ENCODE measurements around the gene TTC23L.
"Not testable (repeated sequence)": the region's sequence is repeated elsewhere in the genome, so short reads cannot be mapped to it uniquely, and the experiment has no call there.

TTC23L gene, protein sequence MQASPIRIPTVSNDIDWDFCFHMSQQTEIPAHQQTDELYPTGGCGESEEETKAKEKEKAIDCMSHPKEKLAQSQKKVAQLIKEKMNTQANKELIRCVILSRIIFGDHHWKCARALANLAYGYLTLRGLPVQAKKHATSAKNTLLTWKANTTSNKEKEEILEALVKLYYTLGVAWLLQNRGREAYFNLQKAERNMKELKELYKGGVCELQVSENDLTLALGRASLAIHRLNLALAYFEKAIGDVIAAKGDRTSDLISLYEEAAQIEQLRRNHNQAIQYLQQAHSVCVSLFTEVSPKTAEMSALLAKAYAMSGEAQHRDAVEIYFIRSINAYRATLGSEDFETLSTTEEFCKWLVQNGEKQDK

DNA sequence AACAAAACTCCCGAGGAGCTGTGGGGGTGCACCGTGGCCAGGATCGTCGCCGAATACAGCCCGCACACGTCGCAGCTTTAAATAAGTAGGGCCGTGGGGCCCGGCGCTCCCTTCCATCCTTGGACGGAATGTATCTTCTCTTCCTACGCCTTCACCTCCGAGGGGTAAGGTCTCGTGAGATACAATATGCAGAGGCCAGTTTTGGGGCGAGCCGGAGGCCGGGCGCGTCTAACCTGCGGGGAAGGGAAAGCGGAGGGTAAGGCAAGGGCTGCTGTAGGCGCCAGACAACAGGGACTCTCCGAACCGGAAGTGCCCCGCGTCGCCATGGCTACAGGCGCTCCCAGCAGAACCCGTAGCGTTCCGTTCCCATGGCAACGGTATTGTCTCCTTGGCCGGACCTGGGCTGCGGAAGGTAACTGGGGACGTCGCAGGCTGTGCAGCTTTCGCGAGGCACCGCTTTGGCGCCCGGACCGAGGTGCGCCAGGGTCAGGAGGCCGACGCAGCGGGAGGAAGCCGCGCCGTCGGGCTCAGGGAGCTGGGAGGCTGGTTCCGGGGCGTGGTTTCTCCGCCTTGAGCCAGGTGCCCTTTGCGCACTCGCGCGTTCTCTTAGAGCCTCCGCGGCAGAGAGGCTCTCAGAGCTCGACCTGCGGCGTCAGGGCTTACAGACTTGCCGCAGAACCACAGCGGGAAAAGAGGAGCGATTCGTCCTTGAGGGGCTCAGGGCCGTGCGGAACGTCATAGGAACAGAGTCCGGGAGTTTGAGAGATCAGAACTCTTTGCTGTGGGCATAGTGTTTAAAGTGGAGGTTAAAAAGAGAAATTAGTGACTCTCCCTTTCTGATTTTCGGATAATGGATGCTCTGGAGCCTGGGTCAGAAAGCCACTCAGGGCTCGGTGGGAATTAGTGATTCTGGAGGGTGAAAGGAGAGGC lies at the start of gene TTC23L:
Gene TTC23L, plus strand, starts transcription at position 380 of the 930 bp plus-strand sequence. CDS start 1,508 bp downstream, outside the sequence.
- peak; percentile 39 to 93 (median 80) for DNase-seq

GRCh38 chr5:34789639-34790038 lies 49.3 kb upstream of the TTC23L start:
- DNase-seq, result no peak

- peak in 1 of 56 donors; percentile 9 for DNase-seq
Observed at GRCh38 chr5:34790069-34790468, 48.9 kb upstream of the TTC23L start.

GRCh38 chr5:34791761-34792244 lies 47.2 kb upstream of the TTC23L start:
- DNase-seq, result no peak

DNA sequence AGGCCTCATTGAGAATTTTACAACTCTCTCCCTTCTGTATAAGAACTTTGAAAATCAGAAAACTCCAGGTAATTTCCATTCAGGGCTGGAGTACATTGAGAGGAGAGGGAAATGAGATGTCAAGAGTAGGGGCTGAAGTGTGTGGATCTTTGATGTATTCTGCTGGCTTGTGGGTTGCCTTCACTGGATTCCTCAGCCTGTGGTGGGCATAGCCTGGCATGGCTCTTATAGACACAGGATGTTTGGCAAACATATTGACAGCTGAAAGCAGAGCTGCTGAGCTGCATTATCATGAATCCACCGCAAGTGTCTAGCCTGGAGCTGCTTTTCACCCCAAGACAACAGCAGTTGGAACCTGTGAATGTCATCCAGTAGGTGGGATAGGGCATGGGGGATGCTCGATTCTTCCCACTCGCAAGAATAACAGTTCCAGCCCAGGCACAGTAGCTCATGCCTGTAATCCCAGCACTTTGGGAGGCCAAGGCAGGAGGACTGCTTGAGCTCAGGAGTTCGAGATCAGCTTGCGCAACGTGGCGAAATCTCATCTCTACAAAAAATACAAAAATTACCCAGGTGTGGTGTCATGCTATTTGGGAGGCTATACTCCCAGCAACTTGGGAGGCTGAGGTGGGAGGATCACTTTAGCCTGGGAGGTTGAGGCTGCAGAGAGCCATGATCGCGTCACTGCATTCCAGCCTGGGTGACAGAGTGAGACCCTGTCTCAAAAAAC lies 36.0 kb upstream of the TTC23L start:
- no peak for DNase-seq

DNA sequence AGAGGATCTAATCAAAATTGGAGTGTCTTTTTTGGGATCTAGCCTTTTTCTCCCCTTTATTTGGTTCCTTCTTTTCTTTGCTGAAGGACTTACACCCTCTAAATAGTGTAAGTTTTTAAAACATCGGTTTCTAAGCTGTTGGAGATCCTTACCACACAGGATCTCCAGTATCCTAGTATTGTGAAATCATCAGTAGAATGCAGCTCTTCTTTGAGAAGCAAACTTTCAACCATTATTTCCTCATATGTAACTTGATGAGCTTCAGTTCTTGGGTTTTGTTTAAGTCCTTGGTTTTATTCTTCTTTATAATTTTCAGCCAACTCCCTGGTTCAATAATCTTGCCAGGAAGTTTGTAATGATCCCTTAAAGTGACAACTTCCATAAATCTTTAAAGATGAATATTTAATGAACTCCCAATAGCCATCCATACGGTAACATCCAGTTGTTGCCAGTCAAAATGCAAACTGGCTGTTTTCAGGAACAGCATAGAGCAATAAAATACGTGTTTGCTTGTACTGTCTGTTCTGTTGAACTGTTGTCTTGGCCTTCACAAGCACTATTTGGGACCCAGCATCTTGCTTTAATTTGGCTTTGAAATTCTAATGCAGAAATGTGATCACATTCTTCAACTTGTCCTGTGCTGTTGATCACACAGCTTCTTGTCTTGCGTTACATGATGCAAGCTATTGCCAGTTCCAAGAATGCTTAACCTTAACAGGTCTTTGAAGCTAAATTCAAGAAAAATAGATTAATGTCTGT lies 34.8 kb upstream of the TTC23L start:
- no peak for DNase-seq

- DNase-seq, result no peak
Observed at GRCh38 chr5:34804913-34805312, 34.1 kb upstream of the TTC23L start.

- DNase-seq, result no peak
Observed at GRCh38 chr5:34806532-34806931, 32.4 kb upstream of the TTC23L start.

DNA sequence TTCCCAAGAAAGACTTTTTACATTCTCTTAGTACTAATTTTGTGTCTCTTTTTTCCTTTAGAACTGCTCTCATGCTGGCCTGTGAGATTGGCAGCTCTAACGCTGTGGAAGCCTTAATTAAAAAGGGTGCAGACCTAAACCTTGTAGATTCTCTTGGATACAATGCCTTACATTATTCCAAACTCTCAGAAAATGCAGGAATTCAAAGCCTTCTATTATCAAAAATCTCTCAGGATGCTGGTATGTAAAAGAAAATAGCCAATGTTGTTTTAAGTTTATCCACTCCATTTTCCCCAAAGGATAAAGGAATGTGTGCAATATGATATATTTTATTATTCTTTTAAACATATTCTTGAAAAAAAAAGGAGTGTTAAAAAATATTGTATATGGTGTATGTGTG lies 27.3 kb upstream of the TTC23L start:
- no peak for DNase-seq

DNA sequence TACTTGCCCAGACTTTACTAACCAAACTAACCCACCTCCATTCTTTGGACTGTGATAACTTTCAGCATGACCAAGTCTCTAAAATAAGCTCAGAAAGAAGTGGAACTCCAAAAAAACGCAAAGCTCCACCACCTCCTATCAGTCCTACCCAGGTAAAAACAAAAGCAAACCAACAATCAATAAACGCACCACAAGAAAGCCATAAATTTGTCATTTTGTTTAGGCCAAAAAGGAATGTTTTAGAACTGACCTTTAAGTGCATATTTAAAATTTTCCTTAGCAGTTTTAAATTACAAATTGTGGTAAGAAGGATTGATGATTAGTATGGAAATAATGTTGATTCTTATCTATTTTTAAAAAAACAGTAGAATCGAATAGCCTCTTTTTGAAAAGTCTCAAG lies 25.5 kb upstream of the TTC23L start:
- DNase-seq, result no peak

- DNase-seq, result no peak
Observed at GRCh38 chr5:34817558-34818351, 21.2 kb upstream of the TTC23L start.

DNA sequence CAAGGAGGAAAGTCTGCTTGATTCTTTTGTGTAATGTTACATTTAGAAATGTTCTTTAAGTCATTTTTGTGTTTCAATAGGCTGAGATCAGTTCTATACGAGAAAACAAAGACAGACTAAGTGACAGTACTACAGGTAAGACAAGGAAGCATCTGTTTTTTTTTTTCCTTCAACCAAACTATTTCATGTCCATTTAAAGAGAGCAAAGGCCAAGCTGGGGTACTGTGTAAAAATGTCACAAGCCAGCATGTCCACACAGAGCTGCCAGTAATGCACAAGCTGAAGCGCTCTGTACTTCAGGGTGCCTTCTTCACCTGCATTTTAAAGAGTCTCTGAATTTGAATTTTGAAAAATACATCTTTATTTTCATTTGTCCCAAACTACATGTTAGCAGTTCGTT lies 20.2 kb upstream of the TTC23L start:
- DNase-seq, result no peak

- no peak for DNase-seq
Observed at GRCh38 chr5:34820593-34820992, 18.4 kb upstream of the TTC23L start.

GRCh38 chr5:34822956-34823715 lies 15.8 kb upstream of the TTC23L start:
- DNase-seq, result no peak

GRCh38 chr5:34826347-34826746 lies 12.6 kb upstream of the TTC23L start:
- DNase-seq, result no peak

DNA sequence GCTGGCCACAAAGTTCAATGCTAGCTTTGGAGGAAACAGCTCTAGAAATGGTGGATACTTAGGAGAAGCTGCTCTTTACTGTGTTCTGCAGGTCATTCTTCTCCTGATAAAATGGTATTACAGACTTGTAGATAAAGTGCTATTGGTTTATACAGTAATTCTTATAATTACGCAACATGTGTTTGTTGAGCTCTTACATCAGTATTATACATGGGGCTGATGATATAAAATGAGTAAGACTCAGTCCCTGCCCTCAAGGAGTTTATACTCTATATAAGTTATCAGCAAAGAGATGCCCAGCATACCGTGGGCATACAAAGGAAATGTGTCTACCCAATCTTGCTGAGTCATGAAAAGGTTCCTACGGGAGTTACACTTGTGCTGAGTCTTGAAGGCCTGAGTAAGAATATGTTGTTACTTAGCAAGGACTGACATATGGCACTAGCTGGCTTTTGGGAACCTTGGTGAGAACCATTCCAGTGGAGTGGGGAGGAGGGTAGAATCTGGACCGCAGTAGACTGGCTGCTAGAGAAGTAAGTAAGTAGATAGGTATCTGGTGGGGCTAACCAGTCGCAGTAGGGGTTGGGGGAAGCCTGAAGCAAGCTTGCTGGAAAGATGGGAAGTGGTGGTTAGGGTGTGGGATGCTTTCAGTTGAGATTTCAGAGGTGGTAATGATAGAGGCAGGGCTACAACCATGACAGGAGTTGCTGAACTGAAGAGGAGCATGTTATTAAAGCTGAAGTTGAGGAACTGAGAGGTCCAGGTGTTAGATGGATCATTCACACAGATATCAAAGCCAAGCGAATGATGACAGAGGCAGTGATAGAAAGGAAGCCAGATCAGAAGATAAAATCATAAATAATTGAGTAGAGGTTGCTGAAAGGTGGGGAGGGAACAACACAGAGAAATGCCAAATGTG lies 11.1 kb upstream of the TTC23L start:
- no peak for DNase-seq

- DNase-seq, result not testable (repeated sequence)
Observed at GRCh38 chr5:34830827-34831226, 8.1 kb upstream of the TTC23L start.

GRCh38 chr5:34831303-34831702 lies 7.7 kb upstream of the TTC23L start:
- DNase-seq, result no peak

Measured in nucleus accumbens (tissue), 56 donors.